Cardiac septum (tissue), 1 donor: ENCODE data around the gene SLX4IP. TPM values are rescaled to one million over a fixed set of nuclear protein-coding genes. Genes with fewer than 3 reads are reported as not detected.

Experiments used
- DNase-seq: peaks from one replicate; pipeline ENCODE4 v3.0.0-alpha.2; 2020; ENCODE audit warnings: low spot score
- intact Hi-C: fragments of 100-400 bp; cut with DNase I; formaldehyde crosslinking; loops from one replicate; pipeline ENCODE4 v1.14.0; 2022
- total RNA-seq: library from RNA; stranded (reverse); fragmentation: NEBNext Ultra II Directional; extraction: Animal tissue kit (Norgen Biotek cat#: 25700); gene quantifications from one replicate; pipeline ENCODE4 v1.2.1, GENCODE V29; 2021
- donor health status: DM: no; HTN: no; CAD: no.

The SLX4IP gene
- total RNA-seq, 1 donor from 2014 or later = 2.3 TPM

DNA sequence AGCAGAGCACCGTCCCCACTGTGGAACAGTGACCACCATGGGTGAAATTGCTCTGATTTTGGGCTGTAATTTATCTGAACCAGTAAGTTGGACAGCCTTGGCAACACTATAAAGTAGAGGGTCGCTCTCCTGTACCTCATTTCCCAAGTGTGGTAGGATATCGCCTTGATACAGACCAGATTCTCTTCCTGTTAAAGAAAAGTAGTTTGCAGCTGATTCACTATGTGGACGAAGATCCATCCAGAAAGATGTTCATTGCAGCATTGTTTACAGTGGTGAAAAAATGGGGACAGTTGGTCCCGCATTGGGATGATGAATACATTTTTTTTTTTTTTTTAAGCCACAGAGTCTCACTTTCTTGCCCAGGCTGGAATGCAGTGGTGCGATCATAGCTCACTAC, 74.3 kb downstream of the SLX4IP start:
- intact Hi-C loops = no loop called here
- DNase-seq = no peak

DNA sequence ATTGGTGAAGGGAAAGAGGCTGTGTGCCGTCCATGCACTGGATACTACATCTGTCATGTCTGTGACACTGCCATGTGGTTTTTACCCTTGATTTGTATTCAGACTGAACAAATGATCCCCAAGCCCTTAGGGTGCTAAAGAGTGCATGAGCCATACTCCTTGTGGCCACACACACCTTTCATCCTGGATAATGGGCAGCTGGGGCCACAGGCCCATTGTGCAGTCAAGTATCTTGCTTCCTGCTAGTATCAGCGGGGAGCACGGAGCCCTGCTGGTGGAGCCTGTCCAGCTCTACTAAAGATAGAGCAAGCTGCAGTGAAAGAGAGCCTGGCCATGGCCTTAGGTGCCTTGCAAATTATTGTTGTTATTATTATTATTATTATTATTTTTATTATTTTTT, 75.1 kb downstream of the SLX4IP start:
- intact Hi-C loops = no loop called here
- DNase-seq = no peak

DNA sequence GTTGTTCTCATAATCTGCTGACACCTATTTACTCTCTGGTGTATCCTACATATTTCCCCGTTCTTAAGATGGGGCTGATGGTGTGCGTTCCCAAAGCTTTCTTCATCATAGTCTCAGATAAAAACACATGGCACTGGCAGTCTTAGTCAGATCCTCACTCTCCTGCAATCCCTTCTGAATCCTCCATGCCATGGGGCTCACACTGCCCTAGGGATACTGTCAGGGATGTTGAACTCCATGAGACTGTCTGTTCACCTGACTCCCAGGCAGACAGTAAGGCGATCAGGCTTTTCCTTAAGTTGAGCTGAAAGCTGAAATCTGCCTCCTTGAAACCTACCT, 76.0 kb downstream of the SLX4IP start:
- intact Hi-C loops = no loop called here
- no peak for DNase-seq

- intact Hi-C loops = no loop called here
- DNase-seq = peak; percentile 95
Measured at GRCh38 chr20:10511509-10512251, 76.6 kb downstream of the SLX4IP start.

DNA sequence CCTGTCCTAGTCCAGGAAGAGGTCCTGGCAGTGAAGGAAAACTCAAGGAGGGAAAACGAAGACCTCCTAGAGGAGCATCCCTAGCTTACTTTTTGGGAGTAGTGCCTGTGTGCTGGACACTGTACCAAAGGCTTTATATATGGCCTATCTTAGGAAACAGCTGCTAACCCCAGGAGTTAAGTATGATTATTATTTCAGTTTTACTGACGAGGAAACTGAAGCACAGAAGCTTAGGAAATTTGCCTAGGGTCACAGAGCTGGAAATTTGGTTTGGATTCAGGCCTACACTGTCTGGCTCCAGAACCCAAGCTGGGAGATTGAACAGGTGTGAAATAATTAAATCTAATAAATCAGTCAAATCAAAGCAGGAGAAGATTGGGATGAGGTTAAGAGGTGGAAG, 78.0 kb downstream of the SLX4IP start:
- intact Hi-C loops = no loop called here
- DNase-seq = no peak

DNA sequence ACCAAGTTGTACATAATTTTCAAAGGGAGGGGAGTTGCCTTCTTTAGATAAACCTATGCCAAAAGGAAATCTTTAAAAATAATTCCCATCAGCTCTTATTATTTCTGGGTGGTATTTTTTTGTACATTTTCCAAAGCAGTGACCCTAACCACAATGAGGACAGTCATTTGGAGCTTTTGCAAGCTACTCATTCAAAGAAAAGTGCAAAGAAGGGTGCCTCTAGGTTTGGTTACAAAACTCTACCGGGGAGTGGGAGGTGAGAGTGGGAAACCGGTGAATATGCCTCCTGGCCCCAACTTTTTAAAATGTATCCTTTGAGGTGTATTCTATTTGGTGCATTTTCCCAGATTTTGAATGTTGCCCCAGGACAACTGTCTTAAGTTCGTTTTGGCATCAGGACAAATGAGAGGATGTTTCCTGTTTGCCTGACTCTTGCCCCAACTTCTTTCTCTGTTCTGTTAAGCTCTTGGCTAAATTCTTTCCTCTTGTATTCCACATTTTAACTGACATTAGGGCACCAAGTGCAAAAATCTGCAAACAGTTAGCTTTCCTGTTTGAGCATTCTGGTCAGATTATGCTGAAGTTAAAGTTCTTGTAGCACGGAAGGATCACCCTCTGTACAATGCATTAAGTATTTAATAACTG, 78.9 kb downstream of the SLX4IP start:
- no peak for DNase-seq
- intact Hi-C loops = no loop called here

GRCh38 chr20:10516529-10516928, 81.4 kb downstream of the SLX4IP start:
- intact Hi-C loops = no loop called here
- no peak for DNase-seq

- intact Hi-C loops = no loop called here
Measured at GRCh38 chr20:10519361-10520046, 84.4 kb downstream of the SLX4IP start.

DNA sequence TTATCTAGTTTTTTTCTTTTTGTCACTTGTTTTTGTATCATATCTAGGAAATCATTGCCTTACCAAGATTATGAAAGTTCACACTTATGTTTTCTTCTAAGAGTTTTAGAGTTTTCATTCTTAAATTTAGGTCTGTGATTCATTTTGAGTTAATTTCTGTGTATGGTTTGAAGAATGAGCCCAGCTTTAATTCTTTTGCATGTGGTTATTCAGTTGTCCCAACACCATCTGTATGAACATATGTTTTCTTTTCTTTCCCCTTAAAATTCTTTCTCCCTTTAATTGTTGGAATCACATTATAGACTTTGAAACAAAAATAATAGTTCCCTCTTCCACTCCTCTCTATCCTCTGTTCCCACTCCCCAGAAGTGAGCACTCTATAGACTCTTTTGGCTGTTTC, 85.4 kb downstream of the SLX4IP start:
- intact Hi-C loops = no loop called here
- DNase-seq = no peak

More at GRCh38 chr20:10519361-10520046, 84.4 kb downstream of the SLX4IP start:
- no peak for DNase-seq

DNA sequence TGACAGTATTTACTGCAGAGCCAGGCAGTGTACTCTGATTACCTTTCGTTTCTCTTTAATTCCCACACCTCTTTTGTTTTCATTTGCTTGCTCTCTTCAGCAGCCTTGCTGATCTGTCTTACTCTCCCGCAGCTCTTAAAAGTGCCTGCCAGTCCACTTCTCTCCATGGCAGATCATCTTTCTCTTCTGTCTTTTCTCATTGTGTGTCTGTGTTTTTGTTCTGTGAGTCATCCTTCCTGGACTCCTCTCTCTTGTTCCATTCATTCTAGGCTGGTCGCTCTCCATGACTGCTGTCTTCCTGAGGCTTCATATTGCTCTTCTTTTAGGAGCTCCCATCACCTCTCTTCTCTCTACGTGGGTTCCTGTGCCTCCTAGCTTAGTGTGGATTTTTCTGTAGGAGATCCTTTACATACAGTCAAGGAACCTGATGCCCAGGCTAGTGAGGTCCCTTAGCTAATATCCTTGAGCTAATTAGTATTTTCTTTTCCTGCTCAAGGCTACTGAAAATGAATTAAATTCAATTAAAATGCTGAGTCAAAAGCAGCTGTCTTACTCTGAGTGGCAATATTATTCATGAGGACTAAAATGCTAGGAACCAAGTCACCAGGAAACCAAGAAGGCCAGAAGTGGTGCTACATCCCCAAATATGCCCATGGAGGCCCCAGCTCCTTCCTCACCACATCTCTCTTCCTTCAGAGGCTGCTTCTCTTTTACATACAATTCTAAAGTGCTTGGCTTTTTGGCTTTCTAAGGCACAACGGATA, 86.1 kb downstream of the SLX4IP start:
- intact Hi-C loops = no loop called here
- DNase-seq = no peak

- intact Hi-C loops = no loop called here
Measured at GRCh38 chr20:10521836-10522235, 86.7 kb downstream of the SLX4IP start.

DNA sequence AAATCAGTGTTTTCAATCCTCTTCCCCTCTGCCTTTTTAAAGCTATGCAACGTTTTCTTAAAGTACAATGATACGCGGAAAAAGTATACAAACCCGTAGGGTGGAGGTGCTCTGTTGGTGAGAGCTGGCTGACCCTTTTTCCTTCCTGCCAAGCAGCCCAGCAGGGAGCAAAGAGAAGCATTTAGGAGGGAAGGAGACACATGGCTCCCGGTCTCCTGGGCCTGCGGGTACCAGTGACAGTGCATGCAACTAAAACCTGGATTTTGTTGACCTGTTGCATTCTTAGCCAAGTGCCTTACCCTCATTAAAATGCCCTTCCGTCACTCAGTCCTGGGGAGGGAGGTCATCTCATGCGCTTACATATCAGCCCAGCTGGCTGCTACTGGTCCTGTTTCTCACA, 87.2 kb downstream of the SLX4IP start:
- intact Hi-C loops = no loop called here

More at GRCh38 chr20:10521836-10522235, 86.7 kb downstream of the SLX4IP start:
- DNase-seq = no peak

GRCh38 chr20:10523443-10523842, 88.3 kb downstream of the SLX4IP start:
- intact Hi-C loops = no loop called here

More for the DNA sequence above, 87.2 kb downstream of the SLX4IP start:
- no peak for DNase-seq

DNA sequence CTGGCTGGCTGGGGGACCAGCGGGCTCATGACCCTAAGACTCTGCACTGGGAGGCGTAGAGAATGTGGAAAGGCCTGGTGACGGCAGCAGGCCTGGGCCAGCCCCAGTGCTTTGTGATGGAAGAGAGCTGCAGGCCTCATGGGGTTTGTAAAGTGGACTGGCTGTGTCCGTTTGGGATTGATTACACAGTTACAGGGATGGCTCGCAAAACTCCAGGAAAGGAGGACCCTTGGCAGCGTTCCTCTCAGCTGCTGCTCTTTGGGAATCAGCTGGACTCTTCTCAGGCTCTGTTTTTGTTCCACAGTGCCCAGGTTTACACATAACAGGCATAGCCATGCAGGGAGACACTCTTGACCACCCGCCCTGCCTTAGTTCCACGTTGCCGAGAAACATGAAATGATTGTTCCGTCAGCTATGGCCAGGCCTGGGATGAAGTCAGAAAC, 89.0 kb downstream of the SLX4IP start:
- peak; percentile 77 for DNase-seq
- intact Hi-C loops = no loop called here

More at GRCh38 chr20:10523443-10523842, 88.3 kb downstream of the SLX4IP start:
- no peak for DNase-seq

- intact Hi-C loops = no loop called here
- DNase-seq = no peak
Measured at GRCh38 chr20:10524643-10525042, 89.5 kb downstream of the SLX4IP start.

- intact Hi-C loops = no loop called here
- DNase-seq = no peak
Measured at GRCh38 chr20:10527781-10528180, 92.7 kb downstream of the SLX4IP start.

GRCh38 chr20:10530883-10531282, 95.8 kb downstream of the SLX4IP start:
- intact Hi-C loops = no loop called here
- DNase-seq = no peak

GRCh38 chr20:10531848-10532247, 96.7 kb downstream of the SLX4IP start:
- intact Hi-C loops = no loop called here
- DNase-seq = no peak

- no peak for DNase-seq
- intact Hi-C loops = no loop called here
Measured at GRCh38 chr20:10532361-10532760, 97.3 kb downstream of the SLX4IP start.

DNA sequence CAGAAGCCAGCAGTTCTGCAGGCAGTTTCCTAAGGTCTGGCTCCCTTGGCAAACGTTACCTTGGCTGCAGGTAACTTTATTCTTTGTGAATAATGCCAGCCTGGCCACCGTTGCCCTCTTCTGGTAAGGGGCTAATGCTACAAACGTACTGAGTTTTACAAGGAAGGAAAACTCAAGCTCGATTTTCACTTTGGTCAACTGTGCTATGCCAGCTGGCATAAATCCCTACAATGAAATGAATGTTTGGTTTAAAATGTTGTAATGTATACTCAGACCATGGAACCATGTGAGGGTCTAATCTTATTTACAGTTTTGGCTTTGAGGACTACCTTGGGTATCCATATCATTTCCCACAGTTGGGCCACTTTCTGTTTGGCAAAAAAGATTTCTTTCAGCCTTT, 101.4 kb downstream of the SLX4IP start:
- no peak for DNase-seq
- intact Hi-C loops = no loop called here
